Gastroesophageal sphincter (tissue), 4 donors: Measurements from ENCODE around the gene RNASEH2B. TPM values are rescaled to one million over a fixed set of nuclear protein-coding genes. Genes with fewer than 3 reads are reported as not detected.

ENCODE experiments used
- ATAC-seq: fragments of 150-250 bp; one replicate; pipeline ENCODE4 v1.9.1; 2016; ENCODE audit warnings: mild to moderate bottlenecking, moderate library complexity
- H3K27ac ChIP-seq, 4 donors: fragments of 200-600 bp; sonication (generic) in 3 of 4; 1 replicate in 3 of 4; 2 replicates in 1 of 4; pipeline ENCODE4 v1.5.1; 2016 to 2019
- H3K27me3 ChIP-seq: fragments of 200-600 bp; sonication (generic); one replicate; pipeline ENCODE4 v1.5.1; 2019
- H3K36me3 ChIP-seq, 2 donors: fragments of 200-600 bp; sonication (generic); one replicate each; pipeline ENCODE4 v1.5.1; 2019; ENCODE audit warnings: control low read depth in 1 of 2
- H3K4me1 ChIP-seq, 3 donors: fragments of 200-600 bp; sonication (generic); 1 replicate in 2 of 3; 2 replicates in 1 of 3; pipeline ENCODE4 v1.5.1; 2016 to 2019; ENCODE audit warnings: control low read depth in 2 of 3
- H3K4me3 ChIP-seq, 2 donors: fragments of 200-600 bp; sonication (generic); one replicate each; pipeline ENCODE4 v1.5.1; 2019; ENCODE audit warnings: mild to moderate bottlenecking in 1 of 2, moderate library complexity in 1 of 2
- H3K9me3 ChIP-seq, 3 donors: fragments of 200-600 bp; sonication (generic); one replicate each; pipeline ENCODE4 v1.5.1; 2017 to 2019; ENCODE audit warnings: control low read depth in 2 of 3
- EP300 ChIP-seq: sonication (generic); formaldehyde crosslinking; IDR thresholded peaks from one replicate; pipeline ENCODE4 v1.6.1; 2017; ENCODE audit warnings: antibody characterized with exemption, mild to moderate bottlenecking
- POLR2A ChIP-seq, 2 donors: fragments of 450-650 bp; IDR thresholded peaks; one replicate each; pipeline ENCODE4 v1.6.1; 2017; ENCODE audit warnings: antibody characterized with exemption in 2 of 2, mild to moderate bottlenecking in 2 of 2, moderate library complexity in 1 of 2
- POLR2AphosphoS5 ChIP-seq: sonication (generic); formaldehyde crosslinking; IDR thresholded peaks from one replicate; pipeline ENCODE4 v1.6.1; 2017; ENCODE audit warnings: antibody characterized with exemption
- WGBS, 2 donors: methylation state at CpG; one replicate each; pipeline ENCODE4 v1.1.5; 2018; ENCODE audit warnings: low coverage in 1 of 2; 5-methylcytosine and 5-hydroxymethylcytosine counted together
- total RNA-seq, 4 donors: library from RNA; depleted of rRNA; stranded (reverse); fragments of >200 nt; gene quantifications; one replicate each; pipeline ENCODE4 v1.1.0, GENCODE V29; 2016
- TF ChIP-seq, protein P1 (sequence below), 4 experiments: fragments of 200-600 bp in 2 of 4; fragments of 450-650 bp in 2 of 4; sonication (generic) in 1 of 4; IDR thresholded peaks; one replicate each; pipeline ENCODE4 v1.5.1; 2017 to 2019; ENCODE audit warnings: antibody characterized with exemption in 4 of 4, mild to moderate bottlenecking in 2 of 4, moderate library complexity in 2 of 4

The RNASEH2B gene
- total RNA-seq, 4 donors from 2014 or later = 31.6 to 76.5 (median 51.6) TPM

DNA sequence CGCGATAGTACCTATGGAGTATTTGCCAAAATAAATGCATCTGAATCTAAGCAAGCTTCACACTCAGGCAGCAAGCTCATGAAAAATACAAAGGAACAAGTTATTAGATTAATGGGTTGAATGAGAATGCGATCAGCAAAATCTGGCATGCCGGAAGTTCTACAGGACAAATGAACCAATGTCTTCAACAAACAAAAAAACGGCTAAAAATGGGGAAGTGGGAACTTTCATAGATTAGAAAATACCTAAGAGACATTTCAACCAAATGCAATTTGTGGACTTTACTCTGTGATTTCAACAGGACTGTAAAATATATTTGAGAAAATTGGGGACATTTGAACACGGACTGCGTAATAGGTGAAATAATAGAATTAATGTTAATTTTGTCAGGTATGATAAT lies 22.4 kb upstream of the RNASEH2B start:
- TF ChIP-seq, protein P1, sequence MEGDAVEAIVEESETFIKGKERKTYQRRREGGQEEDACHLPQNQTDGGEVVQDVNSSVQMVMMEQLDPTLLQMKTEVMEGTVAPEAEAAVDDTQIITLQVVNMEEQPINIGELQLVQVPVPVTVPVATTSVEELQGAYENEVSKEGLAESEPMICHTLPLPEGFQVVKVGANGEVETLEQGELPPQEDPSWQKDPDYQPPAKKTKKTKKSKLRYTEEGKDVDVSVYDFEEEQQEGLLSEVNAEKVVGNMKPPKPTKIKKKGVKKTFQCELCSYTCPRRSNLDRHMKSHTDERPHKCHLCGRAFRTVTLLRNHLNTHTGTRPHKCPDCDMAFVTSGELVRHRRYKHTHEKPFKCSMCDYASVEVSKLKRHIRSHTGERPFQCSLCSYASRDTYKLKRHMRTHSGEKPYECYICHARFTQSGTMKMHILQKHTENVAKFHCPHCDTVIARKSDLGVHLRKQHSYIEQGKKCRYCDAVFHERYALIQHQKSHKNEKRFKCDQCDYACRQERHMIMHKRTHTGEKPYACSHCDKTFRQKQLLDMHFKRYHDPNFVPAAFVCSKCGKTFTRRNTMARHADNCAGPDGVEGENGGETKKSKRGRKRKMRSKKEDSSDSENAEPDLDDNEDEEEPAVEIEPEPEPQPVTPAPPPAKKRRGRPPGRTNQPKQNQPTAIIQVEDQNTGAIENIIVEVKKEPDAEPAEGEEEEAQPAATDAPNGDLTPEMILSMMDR (IDR thresholded peaks at IDR 0.05) = no peak
- TF ChIP-seq POLR2A (IDR thresholded peaks at IDR 0.05) = no peak
- TF ChIP-seq EP300 = no peak
- TF ChIP-seq POLR2AphosphoS5 = no peak
- no peaks in the 10 kb centered on the region for H3K4me1 ChIP-seq
- no peaks in the 10 kb centered on the region for H3K36me3 ChIP-seq

DNA sequence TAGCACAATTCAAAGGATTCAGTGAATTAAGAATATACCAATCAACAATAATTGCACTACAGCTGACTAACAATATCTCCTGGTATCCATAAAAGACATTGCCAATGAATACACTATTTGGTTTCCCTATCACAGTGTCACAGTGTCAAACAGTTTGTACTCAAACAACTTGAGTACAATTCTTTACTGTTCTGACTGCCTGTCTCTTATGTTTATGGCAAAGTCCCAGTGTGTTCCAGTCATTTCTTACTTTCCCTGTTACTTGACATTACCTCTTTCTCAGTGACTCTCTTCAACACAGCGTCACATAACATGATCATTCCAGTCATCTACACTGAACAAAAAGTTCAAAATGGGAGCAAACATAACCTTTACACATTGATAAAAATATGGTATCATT lies 21.2 kb upstream of the RNASEH2B start:
- no peaks in the 10 kb centered on the region for H3K27me3 ChIP-seq
- peaks cover 0 to 3% (median 0%) of the 10 kb centered on the region in 3 donors for H3K4me1 ChIP-seq
- TF ChIP-seq POLR2A (IDR thresholded peaks at IDR 0.05) = no peak
- TF ChIP-seq POLR2AphosphoS5 = no peak
- no peak for TF ChIP-seq EP300
- TF ChIP-seq, protein P1 (IDR thresholded peaks at IDR 0.05) = no peak
- H3K36me3 ChIP-seq = no peaks in the 10 kb centered on the region
- H3K27ac ChIP-seq = no peak overlapping the region
- ATAC-seq = no peak
- no peak overlapping the region for H3K4me3 ChIP-seq
- 25 to 100% methylated on average over 1 of the region's 1 CpG for WGBS, 2 donors
- H3K9me3 ChIP-seq = no peaks in the 10 kb centered on the region

More for the DNA sequence above, 22.4 kb upstream of the RNASEH2B start:
- Histone ChIP-seq H3K27ac (no peak overlapping the region), H3K4me3 (no peak overlapping the region), H3K9me3 (no peaks in the 10 kb centered on the region), H3K27me3 (no peaks in the 10 kb centered on the region)
- 79 to 87% methylated on average over 5 to 7 of the region's 7 CpGs for WGBS, 2 donors
- ATAC-seq = no peak

DNA sequence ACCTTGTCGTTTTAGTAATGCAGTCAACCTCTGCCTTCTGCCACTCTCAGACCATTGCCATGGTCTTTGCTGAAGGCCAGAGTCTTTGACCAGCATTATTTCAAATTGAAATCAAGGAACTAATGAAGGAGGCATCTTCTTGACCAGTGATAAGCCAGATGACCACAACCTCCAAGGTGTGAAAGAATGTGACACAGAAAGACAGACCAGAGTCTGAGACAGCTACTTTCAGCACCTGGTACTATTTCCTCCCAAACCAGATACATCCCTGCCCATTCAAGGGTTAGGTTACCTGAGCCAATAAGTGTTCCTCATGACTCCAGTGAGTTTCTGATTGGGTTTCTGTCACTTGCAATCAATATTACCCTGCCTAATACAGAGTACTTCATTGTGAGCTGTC lies 20.3 kb upstream of the RNASEH2B start:
- TF ChIP-seq, protein P1 (IDR thresholded peaks at IDR 0.05) = no peak
- TF ChIP-seq EP300 (no peak), POLR2A (IDR thresholded peaks at IDR 0.05) (no peak), POLR2AphosphoS5 (no peak)
- no peaks in the 10 kb centered on the region for H3K36me3 ChIP-seq
- no peak overlapping the region for H3K27ac ChIP-seq
- H3K9me3 ChIP-seq = no peaks in the 10 kb centered on the region
- 31% methylated on average over 1 of the region's 1 CpG; no CpG with 5 or more reads in 1 of the 2 donors for WGBS, 2 donors
- no peak overlapping the region for H3K4me3 ChIP-seq
- no peaks in the 10 kb centered on the region for H3K27me3 ChIP-seq
- H3K4me1 ChIP-seq = peaks cover 0 to 12% (median 0%) of the 10 kb centered on the region in 3 donors
- ATAC-seq = no peak

DNA sequence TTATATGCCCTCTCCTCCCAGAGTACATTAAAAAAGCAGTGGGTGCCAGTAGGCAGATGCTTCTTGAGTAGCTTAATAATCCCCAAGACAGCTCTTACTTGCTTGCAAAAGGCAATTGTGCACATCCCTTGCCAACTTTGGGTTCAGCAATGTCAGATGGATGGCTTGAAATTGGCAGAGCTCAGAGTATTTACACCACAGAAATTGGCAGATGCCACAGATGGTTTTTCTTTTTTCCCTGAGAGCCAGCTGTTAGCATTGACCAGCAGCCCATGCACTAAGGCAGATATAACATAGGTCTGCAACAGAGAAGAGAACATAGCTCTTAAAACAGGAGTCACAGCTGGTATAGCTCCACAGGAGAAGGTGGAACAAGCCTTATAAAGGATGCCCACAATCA lies 18.4 kb upstream of the RNASEH2B start:
- Histone ChIP-seq H3K36me3 (no peaks in the 10 kb centered on the region), H3K27ac (no peak overlapping the region), H3K27me3 (no peaks in the 10 kb centered on the region), H3K4me3 (no peak overlapping the region), H3K4me1 (peaks cover 0 to 14% (median 0%) of the 10 kb centered on the region in 3 donors), H3K9me3 (no peaks in the 10 kb centered on the region)
- ATAC-seq = no peak
- TF ChIP-seq EP300 = no peak
- TF ChIP-seq POLR2A (IDR thresholded peaks at IDR 0.05) = no peak

DNA sequence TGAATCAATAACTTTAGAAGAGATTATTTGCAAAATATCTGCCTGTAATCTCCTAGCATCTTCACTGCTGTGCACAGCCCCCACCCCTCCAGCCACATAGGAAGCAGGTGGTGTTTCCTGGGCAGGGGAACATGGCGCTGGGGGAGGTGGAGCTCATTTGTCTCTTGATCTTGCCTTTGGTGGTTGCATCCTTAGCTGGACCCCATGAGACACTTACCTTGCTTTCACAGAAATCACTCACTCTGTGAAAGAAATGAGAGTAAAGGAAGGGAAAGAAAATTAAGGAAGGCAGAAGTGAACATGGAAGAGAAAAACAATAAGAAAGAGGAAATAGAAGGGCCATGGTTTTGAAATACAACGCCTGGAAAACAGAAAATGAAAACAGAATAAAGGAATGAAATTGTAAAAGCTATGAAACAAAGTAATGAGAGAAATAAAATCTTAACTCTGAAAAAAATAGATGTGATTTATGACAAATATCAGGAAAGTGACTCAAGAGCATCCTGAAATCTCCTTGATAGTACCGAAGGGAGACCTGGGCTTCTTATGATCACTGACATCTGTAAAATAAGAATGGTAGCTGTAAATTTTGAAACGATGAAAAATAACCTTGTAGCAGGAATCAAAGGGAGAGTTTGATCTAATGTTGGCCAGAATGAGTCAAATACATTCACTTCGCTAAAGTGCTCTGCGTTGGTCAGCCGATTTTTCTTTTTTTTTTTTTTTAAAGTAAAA lies 17.2 kb upstream of the RNASEH2B start:
- ATAC-seq = no peak
- H3K4me1 ChIP-seq = peaks cover 0 to 14% (median 0%) of the 10 kb centered on the region in 3 donors
- H3K27ac ChIP-seq = no peak overlapping the region
- H3K9me3 ChIP-seq = no peaks in the 10 kb centered on the region
- no peak overlapping the region for H3K4me3 ChIP-seq
- 62 to 70% methylated on average over 5 to 7 of the region's 7 CpGs for WGBS, 2 donors
- H3K27me3 ChIP-seq = no peaks in the 10 kb centered on the region
- TF ChIP-seq POLR2AphosphoS5 (no peak), POLR2A (IDR thresholded peaks at IDR 0.05) (no peak), EP300 (no peak)
- TF ChIP-seq, protein P1 (IDR thresholded peaks at IDR 0.05) = no peak
- H3K36me3 ChIP-seq = no peaks in the 10 kb centered on the region
